Lung (tissue), 12 donors: Measurements from ENCODE around the gene TENM3. TPM values are rescaled to one million over a fixed set of nuclear protein-coding genes. Genes with fewer than 3 reads are reported as not detected.

Experiments used
- ATAC-seq: fragments of 200-7000 bp; cut with Tn5 transposase; one replicate; pipeline ENCODE4 v1.9.1; 2020; ENCODE audit warnings: moderate number of reproducible peaks; ENCODE audit not compliant: insufficient read depth, low FRiP score
- DNase-seq, 3 donors: peaks; one replicate each; pipeline ENCODE4 v3.0.0-alpha.2; 2013 to 2017
- H3K27ac ChIP-seq, 2 donors: one replicate each; pipeline ENCODE4 v1.5.1; 2013; ENCODE audit warnings: mild to moderate bottlenecking in 2 of 2, moderate library complexity in 2 of 2, control low read depth in 1 of 2, inconsistent platforms in 1 of 2, low read depth in 1 of 2, low read length in 1 of 2
- H3K27me3 ChIP-seq, 3 donors: one replicate each; pipeline ENCODE4 v1.5.1; 2013; ENCODE audit warnings: low read length in 2 of 3; ENCODE audit not compliant: control insufficient read depth in 3 of 3, insufficient read depth in 3 of 3
- H3K36me3 ChIP-seq, 4 donors: one replicate each; pipeline ENCODE4 v1.5.1; 2013; ENCODE audit warnings: low read length in 4 of 4, mild to moderate bottlenecking in 1 of 4, moderate library complexity in 1 of 4; ENCODE audit not compliant: control insufficient read depth in 4 of 4, insufficient read depth in 4 of 4
- H3K4me1 ChIP-seq, 5 donors: one replicate each; pipeline ENCODE4 v1.5.1; 2013; ENCODE audit warnings: low read length in 5 of 5, mild to moderate bottlenecking in 2 of 5, moderate library complexity in 1 of 5; ENCODE audit not compliant: control insufficient read depth in 5 of 5, insufficient read depth in 5 of 5
- H3K4me3 ChIP-seq: one replicate; pipeline ENCODE4 v1.5.1; 2013; ENCODE audit warnings: mild to moderate bottlenecking, control low read depth, moderate library complexity
- H3K9ac ChIP-seq, 2 donors: one replicate each; pipeline ENCODE4 v1.5.1; 2013; ENCODE audit warnings: low read length in 2 of 2, control low read depth in 1 of 2; ENCODE audit not compliant: insufficient read depth in 1 of 2
- H3K9me3 ChIP-seq, 4 donors: one replicate each; pipeline ENCODE4 v1.5.1; 2013; ENCODE audit warnings: low read length in 3 of 4, mild to moderate bottlenecking in 1 of 4, moderate library complexity in 1 of 4; ENCODE audit not compliant: control insufficient read depth in 4 of 4, insufficient read depth in 3 of 4
- CTCF ChIP-seq: IDR thresholded peaks from 2 replicates; pipeline ENCODE4 v1.5.1; 2012; ENCODE audit warnings: mild to moderate bottlenecking; ENCODE audit errors: control extremely low read depth, extremely low read depth
- WGBS, 2 donors: extraction: QIAGEN DNeasy Blood & Tissue Kit; methylation state at CpG; one replicate each; pipeline ENCODE4 v1.1.7; 2013; 5-methylcytosine and 5-hydroxymethylcytosine counted together
- polyA plus RNA-seq, 2 donors: library from polyadenylated mRNA; stranded (reverse); fragments of 200-250 nt; gene quantifications; one replicate each; pipeline ENCODE4 v1.2.1, GENCODE V29; 2013
- total RNA-seq, 2 donors: library from RNA; depleted of rRNA in 1 of 2; stranded (reverse); fragments of >200 nt in 1 of 2; gene quantifications; one replicate each; pipeline ENCODE4 v1.2.1, GENCODE V29; 2014 to 2021
- donor health status: control.
- donor health status: control.
- donor health status: Bipolar disorder and iron deficiency.
- donor health status: healthy.
- donor health status: DM: yes; HTN: yes; CAD: no.

The TENM3 gene
- total and polyA plus RNA-seq, 4 donors, result 0.14 to 5.3 (median 2.2) TPM

- H3K36me3 ChIP-seq, result no peaks in the 10 kb centered on the region
- H3K4me1 ChIP-seq, result peaks cover 0 to 17% (median 0%) of the 10 kb centered on the region in 5 donors
- DNase-seq (no peak), ATAC-seq (no peak)
- no peaks in the 10 kb centered on the region for H3K9me3 ChIP-seq
- no peak for TF ChIP-seq CTCF
- H3K27me3 ChIP-seq, result peaks cover 0 to 58% (median 0%) of the 10 kb centered on the region in 3 donors
- 87 to 88% methylated on average over 6 of the region's 6 CpGs for WGBS, 2 donors
- H3K4me3 ChIP-seq, result no peak overlapping the region
- H3K27ac ChIP-seq, result no peak overlapping the region
- H3K9ac ChIP-seq, result no peak overlapping the region
Measured at GRCh38 chr4:182227611-182228010, 15.6 kb upstream of the TENM3 start.

GRCh38 chr4:182228991-182229577 lies 14.1 kb upstream of the TENM3 start:
- peak in 2 of 3 donors; percentile 58 to 75 for DNase-seq
- peaks cover 0 to 28% (median 0%) of the 10 kb centered on the region in 5 donors for H3K4me1 ChIP-seq
- TF ChIP-seq CTCF, result no peak
- H3K36me3 ChIP-seq, result no peaks in the 10 kb centered on the region
- no peaks in the 10 kb centered on the region for H3K9me3 ChIP-seq
- ATAC-seq, result no peak
- H3K27ac ChIP-seq, result no peak overlapping the region
- WGBS, 2 donors, result 62 to 74% methylated on average over 7 of the region's 7 CpGs
- H3K27me3 ChIP-seq, result peaks cover 0 to 51% (median 0%) of the 10 kb centered on the region in 3 donors
- no peak overlapping the region for H3K4me3 ChIP-seq
- H3K9ac ChIP-seq, result no peak overlapping the region

- TF ChIP-seq CTCF, result no peak
- H3K4me1 ChIP-seq, result peaks cover 0 to 32% (median 0%) of the 10 kb centered on the region in 5 donors
- ATAC-seq (no peak), DNase-seq (no peak)
- no peaks in the 10 kb centered on the region for H3K36me3 ChIP-seq
- no peak overlapping the region for H3K4me3 ChIP-seq
- WGBS, 2 donors, result 72 to 79% methylated on average over 11 of the region's 11 CpGs
- no peak overlapping the region for H3K27ac ChIP-seq
- H3K9ac ChIP-seq, result no peak overlapping the region
- peaks cover 0 to 46% (median 0%) of the 10 kb centered on the region in 3 donors for H3K27me3 ChIP-seq
- no peaks in the 10 kb centered on the region for H3K9me3 ChIP-seq
Measured at GRCh38 chr4:182230256-182230655, 12.9 kb upstream of the TENM3 start.

GRCh38 chr4:182231080-182231479 lies 12.1 kb upstream of the TENM3 start:
- H3K36me3 ChIP-seq, result no peaks in the 10 kb centered on the region
- no peak for DNase-seq
- WGBS, 2 donors, result 70 to 77% methylated on average over 4 of the region's 4 CpGs

More at GRCh38 chr4:182231080-182231479, 12.1 kb upstream of the TENM3 start:
- peaks cover 0 to 39% (median 0%) of the 10 kb centered on the region in 5 donors for H3K4me1 ChIP-seq
- H3K27me3 ChIP-seq, result peaks cover 0 to 40% (median 0%) of the 10 kb centered on the region in 3 donors
- ATAC-seq, result no peak
- H3K9ac ChIP-seq, result no peak overlapping the region
- no peak overlapping the region for H3K4me3 ChIP-seq
- H3K27ac ChIP-seq, result no peak overlapping the region
- no peak for TF ChIP-seq CTCF
- no peaks in the 10 kb centered on the region for H3K9me3 ChIP-seq
